Activated CD4-positive, alpha-beta T cell treated with anti-CD3 and anti-CD28 coated beads, Interleukin-2, amount 10 ng/mL, durations not matched to agents 7 days and 5 days (primary cell): Measurements from ENCODE around the gene SPEF2. TPM values are rescaled to one million over a fixed set of nuclear protein-coding genes. Genes with fewer than 3 reads are reported as not detected.
A peak's percentile ranks its signal among the peaks of the same experiment; 100 is the strongest.
"Not testable (repeated sequence)": the region's sequence is repeated elsewhere in the genome, so short reads cannot be mapped to it uniquely, and the experiment has no call there.

Experiments
- CTCF ChIA-PET: fragments of 350-600 bp; sonication (Branson Sonifier 250); formaldehyde crosslinking; loops from one replicate; lab custom pipeline; 2021; ENCODE audit warnings: antibody characterized with exemption; lab: Charles Lee
- POLR2A ChIA-PET: fragments of 350-600 bp; sonication (Branson Sonifier 250); formaldehyde crosslinking; loops from one replicate; lab custom pipeline; 2021; ENCODE audit warnings: antibody characterized with exemption; lab: Charles Lee
- DNase-seq: peaks from one replicate; pipeline ENCODE4 v3.0.0-alpha.2; 2020
- H3K27ac Mint-ChIP-seq: one replicate; pipeline ENCODE4 v1.8.0; 2021; ENCODE audit warnings: mild to moderate bottlenecking, moderate library complexity, mixed read lengths
- H3K27me3 Mint-ChIP-seq: one replicate; pipeline ENCODE4 v1.8.0; 2021; ENCODE audit warnings: mixed read lengths
- H3K36me3 Mint-ChIP-seq: one replicate; pipeline ENCODE4 v1.8.0; 2021; ENCODE audit warnings: low read depth, mixed read lengths
- H3K4me1 Mint-ChIP-seq: one replicate; pipeline ENCODE4 v1.8.0; 2021; ENCODE audit warnings: mixed read lengths
- H3K4me3 Mint-ChIP-seq: one replicate; pipeline ENCODE4 v1.8.0; 2021; ENCODE audit warnings: mild to moderate bottlenecking, moderate library complexity, mixed read lengths
- H3K9me3 Mint-ChIP-seq: one replicate; pipeline ENCODE4 v1.8.0; 2021; ENCODE audit warnings: mixed read lengths
- total RNA-seq, 2 experiments: library from RNA; stranded (reverse); gene quantifications; one replicate each; pipeline ENCODE4 v1.2.3, GENCODE V29; 2021

SPEF2 gene
- total RNA-seq, 2 experiments from 2014 or later = 5.9 to 9.1 TPM

DNA sequence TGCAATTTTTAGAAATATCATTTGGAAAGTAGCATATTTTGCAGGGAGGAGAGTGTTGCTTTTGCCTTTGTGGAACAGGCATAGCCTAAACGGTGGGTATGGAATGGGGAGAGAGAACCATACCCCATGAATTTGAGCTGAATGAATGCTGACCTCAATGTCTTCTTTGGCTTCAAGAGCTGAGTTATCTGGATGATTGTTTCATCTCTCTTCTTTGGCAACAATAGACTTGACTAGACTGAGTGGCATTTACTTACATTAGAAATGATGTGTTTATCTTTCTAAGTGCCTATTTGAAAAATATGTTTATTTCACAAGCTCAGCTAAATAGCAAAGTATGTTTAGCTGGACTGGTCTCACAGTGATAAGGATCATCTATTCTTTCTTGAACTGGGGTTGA is 42.8 kb downstream of the SPEF2 start:
- peaks cover 22% of the 10 kb centered on the region for H3K9me3 Mint-ChIP-seq
- peaks cover 42% of the 10 kb centered on the region for H3K4me1 Mint-ChIP-seq
- H3K27me3 Mint-ChIP-seq = no peaks in the 10 kb centered on the region
- H3K4me3 Mint-ChIP-seq = no peak overlapping the region
- ChIA-PET POLR2A (no interaction called here), CTCF (interaction anchor here (0.7 to 2.6 kb wide), 4 partner anchors 10 to 266 kb away, joined by 3 to 12 read pairs (median 3); no protein-coding TSS in a partner anchor)
- peaks cover 25% of the 10 kb centered on the region for H3K36me3 Mint-ChIP-seq
- DNase-seq = no peak
- no peak overlapping the region for H3K27ac Mint-ChIP-seq

DNA sequence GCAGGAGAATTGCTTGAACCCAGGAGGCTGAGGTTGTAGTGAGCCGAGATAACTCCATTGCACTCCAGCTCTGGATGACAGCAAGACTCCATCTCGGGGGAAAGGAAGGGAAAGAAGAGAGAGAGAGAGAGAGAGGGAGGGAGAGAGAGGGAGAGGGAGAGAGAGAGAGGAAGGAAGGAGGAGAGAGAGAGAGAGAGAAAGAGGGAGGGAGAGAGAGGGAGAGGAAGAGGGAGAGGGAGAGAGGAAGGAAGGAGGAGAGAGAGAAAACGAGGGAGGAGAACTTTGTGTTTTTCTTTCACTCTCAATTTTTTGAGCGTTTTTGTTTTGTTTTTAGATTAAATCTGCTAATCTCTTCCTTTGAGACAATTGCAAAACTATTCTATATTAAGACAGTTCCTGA is 46.9 kb downstream of the SPEF2 start:
- ChIA-PET POLR2A (no interaction called here), CTCF (interaction anchor here (0.7 to 1.9 kb wide), 4 partner anchors 9 to 718 kb away, joined by 4 to 5 read pairs (median 4); no protein-coding TSS in a partner anchor)
- Mint-ChIP-seq H3K27me3 (no peaks in the 10 kb centered on the region), H3K36me3 (peaks cover 50% of the 10 kb centered on the region), H3K4me1 (peaks cover 33% of the 10 kb centered on the region), H3K4me3 (no peak overlapping the region), H3K9me3 (peaks cover 31% of the 10 kb centered on the region), H3K27ac (peak overlapping the region; percentile 63)
- DNase-seq = no peak

DNA sequence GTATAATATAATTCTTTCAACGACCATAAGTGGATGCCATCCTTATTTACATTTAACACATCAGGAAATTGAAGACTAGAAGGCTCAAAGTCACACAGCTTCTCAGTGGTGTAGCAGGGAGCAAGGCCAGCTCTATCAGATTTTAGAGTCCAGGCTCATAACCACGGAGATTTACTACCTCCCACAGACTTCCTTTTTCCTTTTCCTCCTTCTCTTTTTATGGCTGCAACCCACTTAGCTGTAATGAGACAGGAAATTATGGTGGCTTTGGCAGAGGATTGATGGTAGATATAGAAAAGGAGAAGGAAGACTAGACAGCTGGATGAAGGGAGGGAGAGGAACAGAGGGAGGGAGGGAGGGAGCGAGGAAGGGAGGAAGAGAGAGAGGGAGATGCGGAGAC is 47.4 kb downstream of the SPEF2 start:
- POLR2A ChIA-PET = no interaction called here

DNA sequence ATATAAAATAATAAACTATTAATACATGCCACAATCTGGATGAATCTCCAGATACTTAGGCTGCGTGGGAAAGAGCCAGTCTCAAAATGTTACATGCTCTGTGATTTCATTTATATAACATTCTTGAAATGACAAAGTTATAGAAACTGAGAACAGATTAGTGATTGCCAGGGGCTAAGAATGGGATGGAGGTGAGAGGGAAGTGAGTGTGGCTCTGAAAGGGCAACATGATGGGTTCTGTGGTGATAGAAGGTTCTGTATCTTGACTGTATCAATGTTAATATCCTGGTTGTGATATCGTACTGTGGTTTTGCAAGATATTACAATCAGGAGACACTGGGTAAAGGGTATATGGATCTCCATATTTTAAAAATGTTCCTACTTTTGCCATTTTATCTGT is 50.7 kb downstream of the SPEF2 start:
- POLR2A ChIA-PET = no interaction called here
- Mint-ChIP-seq H3K9me3 (peaks cover 18% of the 10 kb centered on the region), H3K4me3 (no peak overlapping the region), H3K27ac (no peak overlapping the region), H3K4me1 (peaks cover 61% of the 10 kb centered on the region), H3K27me3 (no peaks in the 10 kb centered on the region), H3K36me3 (peaks cover 37% of the 10 kb centered on the region)
- CTCF ChIA-PET = interaction anchor here (1.0 to 1.3 kb wide), 2 partner anchors 25 to 258 kb away, joined by 3 read pairs; no protein-coding TSS in a partner anchor
- no peak for DNase-seq

More for the DNA sequence above, 47.4 kb downstream of the SPEF2 start:
- Mint-ChIP-seq H3K4me1 (peaks cover 34% of the 10 kb centered on the region), H3K9me3 (peaks cover 31% of the 10 kb centered on the region), H3K4me3 (no peak overlapping the region), H3K27me3 (no peaks in the 10 kb centered on the region), H3K36me3 (peaks cover 51% of the 10 kb centered on the region), H3K27ac (no peak overlapping the region)
- DNase-seq = no peak
- CTCF ChIA-PET = interaction anchor here (0.6 to 1.9 kb wide), 3 partner anchors 14 to 165 kb away, joined by 3 to 5 read pairs (median 4); no protein-coding TSS in a partner anchor

- Mint-ChIP-seq H3K27ac (no peak overlapping the region), H3K4me3 (no peak overlapping the region), H3K36me3 (peaks cover 34% of the 10 kb centered on the region), H3K27me3 (no peaks in the 10 kb centered on the region), H3K9me3 (peaks cover 16% of the 10 kb centered on the region), H3K4me1 (peaks cover 65% of the 10 kb centered on the region)
- no peak for DNase-seq
- ChIA-PET POLR2A (no interaction called here), CTCF (interaction anchor here (1.0 to 2.2 kb wide), 3 partner anchors 10 to 258 kb away, joined by 3 to 5 read pairs (median 3); no protein-coding TSS in a partner anchor)
Measured at GRCh38 chr5:35668794-35669193, 51.1 kb downstream of the SPEF2 start.

DNA sequence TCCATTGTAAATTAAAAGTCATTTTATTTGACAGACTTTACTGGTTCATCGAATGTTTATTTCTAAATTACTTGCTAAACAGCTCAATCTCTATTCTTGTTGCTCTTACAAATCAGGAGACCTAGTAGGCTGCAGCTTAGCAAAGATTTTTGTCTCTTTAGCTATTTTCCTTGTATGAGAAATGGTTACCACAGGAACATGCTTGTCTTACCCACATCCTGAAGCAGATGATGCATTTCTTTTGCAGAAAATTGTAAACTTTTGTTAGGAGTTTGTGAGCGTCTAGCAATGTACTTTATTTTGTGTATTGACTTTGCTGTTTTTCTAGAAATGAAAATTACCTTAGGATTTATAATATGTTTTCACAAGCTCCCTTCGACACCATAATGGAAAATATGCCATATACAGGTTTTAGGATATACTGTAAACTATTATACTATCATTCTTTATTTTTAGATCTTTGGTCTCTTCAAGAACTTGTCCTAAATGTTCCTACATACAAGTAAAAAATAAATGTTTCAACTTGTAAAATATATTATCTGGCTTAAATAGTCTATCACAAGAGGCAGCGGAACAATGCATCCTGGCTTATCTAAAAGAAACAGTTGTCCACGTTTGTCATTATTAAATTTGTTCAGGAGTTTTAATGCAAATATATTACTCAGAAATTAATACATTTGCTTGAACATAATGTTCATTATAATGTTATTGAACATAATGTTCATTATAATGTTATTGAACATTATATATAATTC is 54.1 kb downstream of the SPEF2 start:
- Mint-ChIP-seq H3K4me1 (peaks cover 54% of the 10 kb centered on the region), H3K4me3 (peak overlapping the region; percentile 33), H3K36me3 (peaks cover 29% of the 10 kb centered on the region), H3K27ac (peak overlapping the region; percentile 60), H3K27me3 (no peaks in the 10 kb centered on the region), H3K9me3 (peaks cover 12% of the 10 kb centered on the region)
- CTCF ChIA-PET = interaction anchor here (0.5 to 1.1 kb wide), 2 partner anchors 62 to 254 kb away, joined by 3 to 5 read pairs; no protein-coding TSS in a partner anchor
- DNase-seq = peak; percentile 40
- POLR2A ChIA-PET = interaction anchor here (1.1 kb wide), 1 partner anchor 109 kb away, joined by 4 read pairs; no protein-coding TSS in a partner anchor

DNA sequence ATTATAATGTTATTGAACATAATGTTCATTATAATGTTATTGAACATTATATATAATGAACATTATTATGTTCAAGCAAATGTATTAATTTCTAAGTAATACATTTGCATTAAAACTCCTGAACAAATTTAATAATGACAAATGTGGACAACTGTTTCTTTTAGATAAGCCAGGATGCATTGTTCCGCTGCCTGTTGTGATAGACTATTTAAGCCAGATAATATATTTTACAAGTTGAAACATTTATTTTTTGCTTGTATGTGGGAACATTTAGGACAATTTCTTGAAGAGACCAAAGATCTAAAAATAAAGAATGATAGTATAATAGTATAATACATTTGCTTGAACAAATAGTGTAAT is 54.6 kb downstream of the SPEF2 start:
- Mint-ChIP-seq H3K36me3 (peaks cover 28% of the 10 kb centered on the region), H3K4me1 (peaks cover 54% of the 10 kb centered on the region), H3K9me3 (peaks cover 10% of the 10 kb centered on the region)
- DNase-seq, H3K4me3 Mint-ChIP-seq, H3K27me3 Mint-ChIP-seq, H3K27ac Mint-ChIP-seq: not testable (repeated sequence)
- CTCF ChIA-PET = interaction anchor here (1.4 kb wide), 1 partner anchor 149 kb away, joined by 3 read pairs; no protein-coding TSS in a partner anchor
- POLR2A ChIA-PET = interaction anchor here (0.5 kb wide), 1 partner anchor 27 kb away, joined by 3 read pairs; no protein-coding TSS in a partner anchor

GRCh38 chr5:35672995-35673394 is 55.3 kb downstream of the SPEF2 start:
- peak overlapping the region; percentile 17 for H3K4me3 Mint-ChIP-seq
- H3K27ac Mint-ChIP-seq = peak overlapping the region; percentile 87
- H3K36me3 Mint-ChIP-seq = peaks cover 26% of the 10 kb centered on the region
- POLR2A ChIA-PET = interaction anchor here (0.5 kb wide), 1 partner anchor 28 kb away, joined by 3 read pairs; no protein-coding TSS in a partner anchor
- H3K9me3 Mint-ChIP-seq = peaks cover 10% of the 10 kb centered on the region
- CTCF ChIA-PET = interaction anchor here (0.6 to 1.4 kb wide), 5 partner anchors 19 to 148 kb away, joined by 3 to 4 read pairs (median 3); no protein-coding TSS in a partner anchor
- DNase-seq = peak; percentile 50
- no peaks in the 10 kb centered on the region for H3K27me3 Mint-ChIP-seq
- peaks cover 54% of the 10 kb centered on the region for H3K4me1 Mint-ChIP-seq

GRCh38 chr5:35674049-35674448 is 56.4 kb downstream of the SPEF2 start:
- Mint-ChIP-seq H3K9me3 (peaks cover 7% of the 10 kb centered on the region), H3K4me3 (no peak overlapping the region), H3K27me3 (no peaks in the 10 kb centered on the region), H3K27ac (peak overlapping the region; percentile 87), H3K4me1 (peaks cover 54% of the 10 kb centered on the region), H3K36me3 (peaks cover 20% of the 10 kb centered on the region)
- no peak for DNase-seq
- ChIA-PET CTCF (no interaction called here), POLR2A (no interaction called here)

GRCh38 chr5:35675392-35675791 is 57.7 kb downstream of the SPEF2 start:
- no peak overlapping the region for H3K4me3 Mint-ChIP-seq
- peaks cover 18% of the 10 kb centered on the region for H3K36me3 Mint-ChIP-seq
- no peak for DNase-seq
- H3K4me1 Mint-ChIP-seq = peaks cover 55% of the 10 kb centered on the region
- no peak overlapping the region for H3K27ac Mint-ChIP-seq
- H3K9me3 Mint-ChIP-seq = peaks cover 7% of the 10 kb centered on the region
- ChIA-PET POLR2A (no interaction called here), CTCF (interaction anchor here (0.7 kb wide), 1 partner anchor 938 kb away, joined by 3 read pairs; no protein-coding TSS in a partner anchor)
- no peaks in the 10 kb centered on the region for H3K27me3 Mint-ChIP-seq

DNA sequence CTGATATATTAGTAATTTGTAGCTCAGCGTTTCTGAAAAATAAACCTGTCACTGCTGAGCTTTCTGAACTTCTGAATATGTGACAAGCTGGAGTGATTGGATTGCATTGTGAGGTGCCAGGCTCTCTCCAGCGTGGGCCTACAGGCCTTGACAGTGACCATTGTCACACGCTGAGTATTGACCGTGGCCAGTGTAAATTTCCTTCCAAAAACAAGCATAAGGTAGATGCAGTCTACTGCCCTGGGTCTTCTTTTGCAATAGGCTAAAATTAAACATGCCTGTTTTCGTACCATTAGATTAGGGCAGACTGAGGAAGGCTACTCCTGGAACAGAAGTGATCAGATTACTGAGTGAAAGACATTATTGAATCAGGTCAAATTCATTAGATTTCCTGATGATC is 60.2 kb downstream of the SPEF2 start:
- Mint-ChIP-seq H3K36me3 (peaks cover 18% of the 10 kb centered on the region), H3K4me3 (no peak overlapping the region), H3K27me3 (no peaks in the 10 kb centered on the region), H3K27ac (no peak overlapping the region), H3K4me1 (peaks cover 36% of the 10 kb centered on the region), H3K9me3 (peaks cover 11% of the 10 kb centered on the region)
- CTCF ChIA-PET = interaction anchor here (1.3 to 1.8 kb wide), 3 partner anchors 248 to 253 kb away, joined by 3 to 6 read pairs (median 4); no protein-coding TSS in a partner anchor
- POLR2A ChIA-PET = no interaction called here
- DNase-seq = no peak

DNA sequence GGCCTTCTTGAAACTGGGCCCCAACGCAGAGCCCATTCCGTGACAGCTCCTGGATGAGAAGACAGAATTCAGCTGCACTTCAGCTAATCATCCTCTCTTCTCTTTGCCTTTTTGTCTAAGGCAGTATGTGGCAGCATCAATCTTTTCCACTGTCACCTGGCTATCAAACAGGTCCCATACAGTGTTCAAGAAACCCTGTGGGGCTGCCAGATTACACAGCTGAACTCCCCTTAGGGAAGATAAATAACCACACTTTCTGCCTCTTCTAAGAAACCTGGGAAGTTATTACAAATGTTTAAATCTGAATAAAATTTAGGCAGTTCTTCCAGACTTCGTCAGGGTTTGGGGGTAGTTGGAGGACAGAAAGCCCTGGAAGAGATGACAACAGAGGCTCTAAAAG is 61.0 kb downstream of the SPEF2 start:
- H3K9me3 Mint-ChIP-seq = peaks cover 7% of the 10 kb centered on the region

More for the DNA sequence above, 61.0 kb downstream of the SPEF2 start:
- CTCF ChIA-PET = interaction anchor here (1.3 to 1.8 kb wide), 3 partner anchors 247 to 252 kb away, joined by 3 to 6 read pairs (median 4); no protein-coding TSS in a partner anchor
- no peaks in the 10 kb centered on the region for H3K27me3 Mint-ChIP-seq
- H3K27ac Mint-ChIP-seq = no peak overlapping the region
- POLR2A ChIA-PET = no interaction called here
- H3K36me3 Mint-ChIP-seq = peaks cover 18% of the 10 kb centered on the region
- no peak overlapping the region for H3K4me3 Mint-ChIP-seq
- DNase-seq = no peak
- H3K4me1 Mint-ChIP-seq = peaks cover 28% of the 10 kb centered on the region
